HG02642 (cell line): ENCODE results near the gene AQP2.

ENCODE experiments used
- ATAC-seq: cut with Tn5 transposase; IDR thresholded peaks from one replicate; pipeline ENCODE4 v1.9.1; 2021; ENCODE audit warnings: mild to moderate bottlenecking; ENCODE audit not compliant: unreplicated experiment, poor library complexity

The AQP2 gene

DNA sequence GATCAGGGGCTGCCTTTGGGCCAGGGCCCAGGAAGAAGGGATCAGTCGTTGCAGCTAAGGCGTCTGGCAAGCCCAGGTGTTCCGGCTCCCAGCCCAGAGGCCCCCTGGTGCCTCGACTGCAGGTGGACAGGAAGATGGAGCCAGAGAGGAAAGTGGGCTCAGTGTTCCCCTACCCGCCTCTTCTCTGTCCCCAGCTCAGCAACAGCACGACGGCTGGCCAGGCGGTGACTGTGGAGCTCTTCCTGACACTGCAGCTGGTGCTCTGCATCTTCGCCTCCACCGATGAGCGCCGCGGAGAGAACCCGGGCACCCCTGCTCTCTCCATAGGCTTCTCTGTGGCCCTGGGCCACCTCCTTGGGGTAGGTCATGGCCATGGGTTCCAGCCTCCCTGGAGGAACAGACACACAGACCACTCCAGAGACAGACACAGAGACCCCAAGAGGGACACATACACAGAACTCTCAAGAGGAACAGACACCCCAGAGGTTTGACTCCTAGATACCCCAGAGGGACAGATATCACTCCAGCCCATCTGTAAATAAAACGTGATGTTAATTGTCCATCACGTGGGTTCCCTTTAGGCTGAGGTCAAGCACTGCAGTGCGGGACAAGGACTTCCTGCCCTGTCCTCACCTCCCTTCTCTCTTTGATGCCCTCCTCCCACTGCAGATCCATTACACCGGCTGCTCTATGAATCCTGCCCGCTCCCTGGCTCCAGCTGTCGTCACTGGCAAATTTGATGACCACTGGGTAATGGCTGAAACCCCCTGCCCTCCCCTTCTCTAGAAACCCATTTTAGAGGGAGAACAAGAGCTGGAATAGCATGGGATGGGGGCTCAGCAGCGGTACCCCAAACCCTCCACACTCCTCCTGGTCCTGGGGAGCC, 3.7 kb downstream of the AQP2 start:
- ATAC-seq: no peak

DNA sequence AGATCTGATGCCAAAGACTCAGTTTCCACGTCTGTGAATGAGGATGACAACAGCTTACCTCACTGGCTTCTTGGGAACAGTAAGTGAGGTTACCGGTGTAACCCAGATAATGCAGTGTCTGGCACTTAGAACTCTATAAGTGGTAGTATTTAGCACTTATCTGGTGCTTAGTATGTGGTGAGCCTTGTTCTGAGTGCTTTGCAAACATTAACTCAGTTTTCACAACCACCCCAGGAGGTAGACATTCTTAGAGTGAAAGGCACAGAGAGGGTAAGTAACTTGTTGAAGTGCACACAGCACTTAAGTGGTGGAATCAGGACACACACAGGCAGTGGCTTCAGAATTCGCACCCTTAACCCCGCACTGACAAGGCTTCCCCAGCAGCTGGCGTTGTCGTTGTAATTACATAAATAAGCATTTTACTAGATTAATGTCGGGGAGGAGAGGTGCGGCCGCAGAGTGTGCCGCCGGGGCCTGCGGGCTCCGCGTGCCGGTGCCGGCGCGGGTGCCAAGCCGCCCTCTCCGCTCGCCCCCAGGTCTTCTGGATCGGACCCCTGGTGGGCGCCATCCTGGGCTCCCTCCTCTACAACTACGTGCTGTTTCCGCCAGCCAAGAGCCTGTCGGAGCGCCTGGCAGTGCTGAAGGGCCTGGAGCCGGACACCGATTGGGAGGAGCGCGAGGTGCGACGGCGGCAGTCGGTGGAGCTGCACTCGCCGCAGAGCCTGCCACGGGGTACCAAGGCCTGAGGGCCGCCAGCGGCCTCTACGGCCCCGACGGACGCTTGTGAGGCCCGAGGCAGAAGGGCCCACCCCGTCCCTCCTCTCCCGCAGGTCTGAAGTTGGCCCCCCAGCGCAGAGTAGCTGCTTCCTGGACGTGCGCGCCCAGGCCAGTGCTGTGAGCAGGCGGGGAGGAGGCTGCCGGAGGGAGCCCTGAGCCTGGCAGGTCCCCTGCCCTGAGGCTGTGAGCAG, 4.6 kb downstream of the AQP2 start:
- ATAC-seq: no peak

DNA sequence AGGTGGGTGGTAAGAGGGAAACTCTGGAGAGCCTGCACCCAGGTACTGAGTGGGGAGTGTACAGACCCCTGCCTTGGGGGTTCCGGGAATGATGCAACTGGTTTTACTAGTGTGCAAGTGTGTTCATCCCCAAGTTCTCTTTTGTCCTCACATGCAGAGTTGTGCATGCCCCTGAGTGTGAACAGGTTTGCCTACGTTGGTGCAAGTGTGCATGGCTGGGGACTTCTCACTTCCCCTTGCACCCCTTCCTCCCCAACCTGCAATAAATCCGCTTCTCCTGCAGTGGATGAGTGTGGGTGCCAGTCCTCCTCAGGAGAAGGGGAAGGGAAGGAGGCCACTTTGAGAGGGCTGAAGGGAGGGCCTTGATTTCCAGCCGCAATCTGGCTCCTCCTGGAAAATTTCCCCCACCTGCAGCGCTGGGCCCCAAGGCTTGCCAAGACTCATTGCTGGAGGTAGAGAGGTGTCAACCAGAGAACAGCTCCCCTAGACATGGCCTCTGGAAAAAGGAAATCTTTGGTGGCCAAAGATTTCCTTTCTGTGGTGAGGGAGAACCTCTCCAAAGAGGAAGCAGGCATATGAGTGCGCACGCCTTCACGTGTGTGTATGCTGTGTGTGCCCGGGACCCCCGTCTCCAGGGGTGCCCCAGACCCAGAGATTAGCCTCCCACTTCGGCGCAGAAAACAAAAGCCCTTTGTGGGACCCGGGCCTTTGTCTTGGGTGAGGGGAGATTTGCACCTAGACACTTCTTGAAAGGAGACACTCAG, 5.5 kb downstream of the AQP2 start:
- no peak for ATAC-seq

DNA sequence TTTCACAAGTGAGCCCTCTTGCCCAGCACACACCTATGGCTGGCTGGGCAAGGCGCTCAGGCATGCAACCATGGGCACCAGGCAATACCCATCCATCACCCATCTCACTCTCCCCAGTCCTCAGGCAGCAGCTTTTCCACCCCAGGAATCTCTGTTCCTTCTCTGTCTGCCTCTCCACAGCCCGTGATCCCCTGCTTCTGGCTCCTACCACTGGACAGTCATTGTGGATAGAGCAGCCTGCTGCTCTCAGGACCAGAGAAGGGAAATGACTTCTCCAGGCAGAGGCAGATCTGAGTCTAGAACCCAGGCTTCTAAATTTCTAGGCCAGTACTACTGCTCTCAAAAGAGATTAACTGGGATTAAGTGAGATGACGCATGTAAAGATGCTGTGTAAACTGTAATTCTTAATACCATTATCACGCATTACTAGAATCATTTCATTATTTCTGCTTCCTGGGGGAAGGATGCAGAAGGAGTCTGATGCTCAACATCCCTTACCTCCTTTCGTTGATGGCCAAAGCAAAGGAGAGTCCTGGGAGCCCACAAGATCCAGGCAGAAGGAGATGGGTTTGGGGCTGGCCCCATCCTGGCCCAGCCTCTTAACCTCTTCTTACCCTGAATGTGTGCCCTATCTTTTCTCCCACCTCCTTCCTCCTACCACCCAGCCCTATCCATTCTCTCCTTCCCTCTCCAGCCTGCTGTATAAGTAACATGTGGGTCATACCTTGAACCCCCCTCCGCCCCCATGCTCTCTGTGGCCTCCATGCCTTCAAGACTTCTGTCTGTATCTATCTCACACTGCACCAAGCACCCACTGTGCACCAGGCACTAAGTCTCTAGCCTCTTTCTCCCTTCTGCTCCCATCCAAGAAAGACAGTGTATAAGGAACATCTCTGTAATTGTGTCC, 6.4 kb downstream of the AQP2 start:
- ATAC-seq: no peak

DNA sequence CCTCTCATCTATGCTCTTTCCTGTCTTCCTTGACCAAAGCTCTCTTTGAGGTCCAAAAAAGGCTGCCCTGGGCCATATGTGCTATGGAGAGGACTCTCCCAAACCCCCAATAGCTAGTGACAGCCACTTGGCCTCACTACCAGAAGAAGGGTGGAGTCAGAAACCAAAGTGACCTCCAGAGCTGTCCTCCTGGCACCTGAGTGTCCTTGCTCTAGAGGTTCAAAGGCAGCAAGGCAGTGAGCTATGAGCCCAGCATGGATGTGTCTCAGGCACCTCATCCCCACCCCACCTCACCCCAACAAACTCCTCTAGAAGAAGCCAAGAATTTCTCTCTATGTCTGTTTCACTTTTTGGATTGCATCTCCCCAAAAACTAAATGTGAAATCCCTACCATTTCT, 7.0 kb downstream of the AQP2 start:
- ATAC-seq: no peak

DNA sequence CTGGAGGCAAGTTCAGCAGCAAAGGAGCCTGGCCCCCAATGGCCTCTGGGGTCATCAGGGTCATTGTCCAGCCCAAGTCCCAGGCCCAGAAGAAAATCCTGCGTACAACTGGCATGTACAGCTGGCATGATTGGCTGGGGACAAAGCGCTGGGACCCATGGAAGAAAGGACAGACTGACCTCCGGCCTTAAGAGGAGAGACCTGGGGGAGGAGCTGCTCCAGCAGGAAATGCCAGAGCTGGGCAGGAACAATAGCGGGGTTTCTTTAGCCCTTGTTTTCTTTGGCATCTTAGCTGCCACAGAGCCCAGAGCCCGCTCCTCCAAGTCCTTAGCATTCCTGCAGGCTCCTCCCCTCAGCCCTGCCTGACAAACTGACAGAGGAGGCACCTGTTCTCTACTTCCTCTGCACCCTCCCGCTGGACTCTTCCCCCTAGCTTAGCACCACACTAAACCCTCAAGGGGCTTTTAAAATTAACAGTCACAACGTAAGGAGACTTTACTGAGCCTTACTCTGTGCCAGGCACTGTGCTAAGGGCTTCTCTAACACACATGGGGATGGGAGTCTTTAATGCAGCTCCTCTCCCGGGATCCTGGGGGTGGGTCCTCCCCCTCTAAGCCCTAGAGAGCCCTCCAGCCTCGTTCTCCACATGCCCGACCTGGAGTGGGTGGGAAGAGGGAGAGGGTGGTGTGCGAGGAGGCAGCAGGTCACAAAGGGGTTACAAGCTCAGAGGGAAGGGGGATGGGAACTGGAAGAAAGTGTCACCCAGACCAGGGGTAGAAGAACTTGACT, 9.3 kb downstream of the AQP2 start:
- no peak for ATAC-seq

DNA sequence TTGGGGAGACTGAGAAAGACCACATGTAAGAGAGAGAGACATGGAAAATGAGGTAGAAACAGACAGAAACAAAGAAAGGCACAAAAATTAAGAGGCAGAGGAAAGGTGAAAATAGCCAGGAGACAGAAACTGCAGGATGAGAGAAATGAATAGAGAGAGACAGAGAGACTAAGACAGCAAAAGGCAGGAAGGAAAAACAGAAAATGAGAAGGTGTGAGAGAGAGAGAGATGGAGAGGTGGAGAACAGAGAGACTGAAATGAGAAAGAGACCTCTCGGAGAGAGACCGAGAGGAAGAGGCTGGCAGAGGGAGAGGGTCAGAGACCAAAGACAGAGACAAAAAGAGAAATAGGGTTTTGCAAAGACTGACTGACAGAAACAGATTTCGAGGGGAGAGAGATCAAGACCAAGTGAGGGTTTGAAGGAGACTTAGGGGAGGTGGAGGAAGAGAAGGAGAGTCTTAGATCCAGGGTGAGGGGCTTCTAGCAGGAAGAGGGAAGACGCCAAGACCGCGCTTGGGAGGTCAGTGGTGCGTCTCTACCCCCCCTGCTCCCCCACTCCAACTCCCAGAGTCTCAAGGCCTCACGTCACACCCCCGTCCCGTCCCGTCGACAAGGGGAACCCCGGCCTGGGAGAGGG, 10.1 kb downstream of the AQP2 start:
- ATAC-seq: no peak

DNA sequence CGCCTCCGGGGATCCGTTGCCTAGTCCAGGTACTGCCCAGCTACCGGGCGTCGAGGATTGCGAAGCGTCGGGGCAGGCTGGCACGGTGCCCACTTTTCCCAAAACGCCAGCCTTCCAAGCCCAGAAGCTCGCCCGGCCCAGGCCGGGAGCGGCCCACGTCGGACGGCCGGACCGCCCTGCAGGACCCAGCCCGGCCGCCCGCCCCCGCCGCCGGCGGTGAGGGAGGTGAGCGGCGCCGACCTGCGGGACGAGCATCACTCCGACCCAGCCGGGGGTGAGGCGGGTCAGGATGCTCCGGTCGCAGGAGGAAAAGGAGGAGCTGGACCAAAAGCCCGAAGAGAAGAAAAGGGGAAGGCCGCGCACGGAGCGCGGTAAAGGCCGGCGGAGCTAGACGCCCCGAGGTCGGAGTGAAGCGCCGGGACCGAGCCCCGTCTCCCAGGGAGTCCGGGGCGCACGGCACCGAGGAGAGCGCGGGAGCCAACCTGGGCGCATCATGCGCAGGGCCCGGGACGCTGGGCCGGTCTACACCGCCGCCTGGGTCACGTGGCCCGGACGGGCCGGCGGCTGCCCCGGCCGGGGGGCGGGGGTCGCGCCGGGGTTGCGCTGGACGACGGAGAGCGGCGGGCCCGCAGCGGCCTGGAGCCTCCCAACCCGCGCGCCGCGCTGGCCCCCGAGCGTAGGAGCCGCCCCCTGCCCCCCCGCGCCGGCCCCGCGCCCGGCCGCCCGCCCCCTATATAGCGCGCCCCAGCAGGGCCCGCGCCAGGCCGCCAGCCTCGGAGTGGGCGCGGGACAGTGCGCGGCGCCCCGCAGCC, 10.8 kb downstream of the AQP2 start, which contains the start of gene AQP5:
Gene AQP5 (plus strand): TSS at position 762 of the 812 bp plus-strand sequence. CDS start 146 bp downstream, outside the sequence.
- ATAC-seq: no peak

DNA sequence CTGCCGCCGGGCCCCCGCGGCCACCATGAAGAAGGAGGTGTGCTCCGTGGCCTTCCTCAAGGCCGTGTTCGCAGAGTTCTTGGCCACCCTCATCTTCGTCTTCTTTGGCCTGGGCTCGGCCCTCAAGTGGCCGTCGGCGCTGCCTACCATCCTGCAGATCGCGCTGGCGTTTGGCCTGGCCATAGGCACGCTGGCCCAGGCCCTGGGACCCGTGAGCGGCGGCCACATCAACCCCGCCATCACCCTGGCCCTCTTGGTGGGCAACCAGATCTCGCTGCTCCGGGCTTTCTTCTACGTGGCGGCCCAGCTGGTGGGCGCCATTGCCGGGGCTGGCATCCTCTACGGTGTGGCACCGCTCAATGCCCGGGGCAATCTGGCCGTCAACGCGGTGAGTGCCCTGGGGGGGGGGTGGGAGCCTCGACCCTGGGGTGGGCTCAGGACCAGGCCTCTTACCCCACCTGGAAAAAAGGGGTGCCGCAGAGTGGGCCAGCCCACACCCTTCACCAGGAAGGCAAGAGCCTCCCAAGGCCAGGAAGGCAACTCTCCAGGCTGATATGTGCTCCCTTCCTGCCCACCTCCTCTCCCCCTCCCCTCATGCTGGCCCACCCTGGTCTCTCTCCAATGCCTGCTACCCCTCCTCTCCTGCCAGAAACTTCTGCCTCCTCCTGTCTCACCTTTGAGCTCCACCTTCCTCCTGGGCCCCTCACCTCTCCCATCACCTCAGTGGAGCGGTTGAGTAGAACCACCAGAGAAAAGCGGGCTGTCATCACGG, 11.6 kb downstream of the AQP2 start:
- no peak for ATAC-seq

DNA sequence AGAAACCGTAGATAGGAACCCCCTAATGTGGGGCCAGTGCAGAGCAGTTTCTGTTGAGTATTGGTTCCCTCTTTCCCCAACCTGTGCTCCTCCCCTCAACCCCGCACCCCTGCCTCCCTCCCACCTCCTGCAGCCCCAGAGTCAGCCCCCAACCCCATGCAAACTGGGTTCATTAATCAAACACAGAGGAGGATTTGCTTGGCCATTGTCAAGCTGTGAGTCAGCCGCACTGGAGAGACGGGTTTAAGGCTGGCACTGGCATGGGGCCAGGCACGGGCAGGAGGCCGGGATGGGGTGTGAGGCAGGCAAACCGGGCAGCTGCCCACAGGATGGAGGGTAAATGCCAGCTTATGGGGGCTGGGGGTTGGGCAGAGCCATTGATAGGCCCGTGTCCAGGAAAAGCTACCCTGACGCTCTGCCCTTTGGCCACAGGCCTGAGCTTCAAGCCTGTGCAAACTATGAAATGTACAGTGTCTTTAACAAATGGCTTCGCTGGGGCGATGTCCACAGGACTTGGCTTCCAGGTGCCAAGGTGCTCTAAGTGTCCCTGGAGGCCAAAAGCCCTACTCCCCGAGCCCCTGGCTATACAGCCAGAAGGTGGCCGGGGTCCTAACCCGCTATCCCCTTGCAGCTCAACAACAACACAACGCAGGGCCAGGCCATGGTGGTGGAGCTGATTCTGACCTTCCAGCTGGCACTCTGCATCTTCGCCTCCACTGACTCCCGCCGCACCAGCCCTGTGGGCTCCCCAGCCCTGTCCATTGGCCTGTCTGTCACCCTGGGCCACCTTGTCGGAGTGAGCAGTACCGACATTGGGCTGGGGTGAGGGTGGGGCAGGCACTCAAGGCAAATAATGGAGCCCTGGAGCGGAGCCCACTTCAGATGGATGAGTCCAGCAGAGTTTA, 12.6 kb downstream of the AQP2 start:
- ATAC-seq: no peak

DNA sequence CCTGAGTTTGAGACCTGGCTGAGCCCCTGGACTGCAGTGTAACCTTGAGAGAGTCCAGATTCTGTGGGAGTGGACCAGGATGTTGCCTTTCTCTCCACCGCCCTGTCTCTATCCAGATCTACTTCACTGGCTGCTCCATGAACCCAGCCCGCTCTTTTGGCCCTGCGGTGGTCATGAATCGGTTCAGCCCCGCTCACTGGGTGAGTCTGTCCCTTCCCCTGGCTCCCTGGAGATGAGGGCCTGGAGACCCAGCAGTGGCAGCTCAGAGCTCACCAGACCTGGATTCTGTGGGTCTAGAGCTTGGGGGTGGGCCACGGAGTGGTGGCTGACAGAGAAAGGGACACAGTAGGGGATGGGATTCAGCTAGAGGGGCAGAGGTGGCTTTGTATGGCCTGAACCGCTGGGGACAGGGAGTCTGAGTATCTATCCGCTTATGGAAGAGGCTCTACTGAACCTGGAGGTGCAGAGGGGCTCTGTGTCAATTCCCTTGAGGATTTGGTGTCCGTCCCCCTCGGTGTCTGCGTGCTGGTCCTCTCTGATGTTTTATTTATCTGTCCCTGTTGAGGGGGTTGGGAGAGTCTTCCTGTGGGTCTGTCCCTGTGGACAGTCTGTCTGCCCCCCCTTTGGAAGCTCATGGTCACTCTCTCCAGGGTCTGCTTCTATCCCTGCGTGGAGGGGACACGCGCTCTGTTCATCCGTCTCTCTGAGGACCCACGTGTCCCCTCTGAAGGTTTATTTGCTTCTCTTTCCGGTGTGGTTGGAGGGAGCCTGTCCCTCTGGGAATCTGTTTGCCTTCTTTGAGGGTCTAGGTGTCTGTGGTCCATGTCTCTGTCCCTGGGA, 13.7 kb downstream of the AQP2 start:
- no peak for ATAC-seq

DNA sequence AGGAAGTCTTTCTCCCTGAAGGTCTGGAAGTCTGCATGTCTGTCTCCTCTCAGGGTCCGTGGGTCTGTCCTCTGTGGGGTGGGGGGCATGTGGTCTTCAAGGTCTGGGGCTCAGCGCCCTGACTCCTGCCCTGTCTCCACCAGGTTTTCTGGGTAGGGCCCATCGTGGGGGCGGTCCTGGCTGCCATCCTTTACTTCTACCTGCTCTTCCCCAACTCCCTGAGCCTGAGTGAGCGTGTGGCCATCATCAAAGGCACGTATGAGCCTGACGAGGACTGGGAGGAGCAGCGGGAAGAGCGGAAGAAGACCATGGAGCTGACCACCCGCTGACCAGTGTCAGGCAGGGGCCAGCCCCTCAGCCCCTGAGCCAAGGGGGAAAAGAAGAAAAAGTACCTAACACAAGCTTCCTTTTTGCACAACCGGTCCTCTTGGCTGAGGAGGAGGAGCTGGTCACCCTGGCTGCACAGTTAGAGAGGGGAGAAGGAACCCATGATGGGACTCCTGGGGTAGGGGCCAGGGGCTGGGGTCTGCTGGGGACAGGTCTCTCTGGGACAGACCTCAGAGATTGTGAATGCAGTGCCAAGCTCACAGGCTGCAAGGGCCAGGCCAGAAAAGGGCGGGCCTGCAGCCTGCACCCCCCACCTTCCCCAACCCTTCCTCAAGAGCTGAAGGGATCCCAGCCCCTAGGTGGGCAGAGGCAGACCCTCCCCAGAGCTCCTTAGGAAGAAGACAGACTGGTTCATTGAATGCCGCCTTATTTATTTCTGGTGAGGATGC, 14.5 kb downstream of the AQP2 start:
- no peak for ATAC-seq

DNA sequence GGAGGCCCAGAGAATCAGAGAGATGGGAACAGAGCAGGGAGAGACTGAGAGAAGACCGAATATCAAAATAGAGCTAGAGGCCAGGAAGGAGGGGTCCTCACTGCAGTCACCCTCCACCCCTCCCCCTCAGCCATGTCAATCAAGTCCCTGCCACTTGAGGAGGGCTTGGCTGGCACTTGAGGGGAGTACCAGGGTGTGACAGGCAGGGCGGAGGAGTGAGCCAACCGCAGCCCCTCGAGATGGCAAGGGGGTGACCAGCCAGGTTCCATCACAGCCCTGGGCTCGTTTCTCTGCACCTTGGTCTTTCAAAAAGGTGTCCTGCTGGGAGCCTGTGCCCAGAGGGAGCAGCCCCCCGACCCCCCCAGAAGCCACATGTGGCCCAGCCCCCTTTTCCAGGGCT, 15.3 kb downstream of the AQP2 start:
- no peak for ATAC-seq

DNA sequence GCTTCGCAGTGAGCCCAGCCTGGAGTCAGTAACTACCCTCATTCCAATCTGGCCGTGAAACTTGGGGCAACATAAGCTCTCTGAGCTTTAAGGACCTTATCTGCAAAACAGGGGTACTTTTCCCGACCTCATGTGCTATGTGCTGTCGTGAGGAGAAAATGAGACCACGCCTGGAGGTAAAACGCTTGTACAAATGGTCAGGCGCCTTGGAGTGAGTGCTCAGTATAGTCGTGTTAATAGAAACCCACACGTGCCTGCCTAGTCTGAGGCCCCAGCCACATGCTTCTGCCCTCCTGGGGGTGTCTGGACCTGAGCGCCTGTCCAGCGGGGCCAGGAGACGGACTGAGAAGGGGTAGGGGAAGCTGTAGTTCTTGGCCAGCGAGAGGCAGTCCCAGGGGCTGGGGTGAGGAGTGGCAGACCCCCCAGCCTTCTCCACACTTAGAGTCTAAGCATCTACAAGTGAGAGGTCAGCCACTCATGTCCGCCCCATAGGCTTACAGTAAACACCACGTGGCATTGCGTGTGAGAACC, 16.0 kb downstream of the AQP2 start:
- no peak for ATAC-seq
